Activated naive CD4-positive, alpha-beta T cell treated with anti-CD3 and anti-CD28 coated beads for 36 hours (primary cell): ENCODE results near the gene INPP5A. TPM values are rescaled to one million over a fixed set of nuclear protein-coding genes. Genes with fewer than 3 reads are reported as not detected.
"Not testable (repeated sequence)": the region's sequence is repeated elsewhere in the genome, so short reads cannot be mapped to it uniquely, and the experiment has no call there.

Experiments
- CTCF ChIA-PET: fragments of 350-600 bp; sonication (Branson Sonifier 250); formaldehyde crosslinking; loops from one replicate; lab custom pipeline; 2021; ENCODE audit warnings: antibody characterized with exemption; lab: Charles Lee
- DNase-seq: peaks from one replicate; pipeline ENCODE4 v3.0.0-alpha.2; 2020
- H3K27ac Mint-ChIP-seq: one replicate; pipeline ENCODE4 v1.8.0; 2021; ENCODE audit warnings: mild to moderate bottlenecking, mixed read lengths
- H3K27me3 Mint-ChIP-seq: one replicate; pipeline ENCODE4 v1.8.0; 2021; ENCODE audit warnings: low read depth, mixed read lengths
- H3K36me3 Mint-ChIP-seq: one replicate; pipeline ENCODE4 v1.8.0; 2021; ENCODE audit warnings: low read depth, mixed read lengths
- H3K4me1 Mint-ChIP-seq: one replicate; pipeline ENCODE4 v1.8.0; 2021; ENCODE audit warnings: low read depth, mixed read lengths
- H3K4me3 Mint-ChIP-seq: one replicate; pipeline ENCODE4 v1.8.0; 2021; ENCODE audit warnings: mild to moderate bottlenecking, moderate library complexity, mixed read lengths
- H3K9me3 Mint-ChIP-seq: one replicate; pipeline ENCODE4 v1.8.0; 2021; ENCODE audit warnings: mixed read lengths
- intact Hi-C: fragments of 100-400 bp; cut with micrococcal nuclease; formaldehyde crosslinking; loops from one replicate; pipeline ENCODE4 v1.15.1; 2023
- total RNA-seq, 2 experiments: library from RNA; stranded (reverse); gene quantifications; one replicate each; pipeline ENCODE4 v1.2.3, GENCODE V29; 2021

Gene INPP5A
- total RNA-seq, 2 experiments from 2014 or later = 17.3 to 19.5 TPM

- Mint-ChIP-seq H3K36me3 (peaks cover 1% of the 10 kb centered on the region), H3K4me3 (peak overlapping the region; percentile 72), H3K4me1 (peaks cover 40% of the 10 kb centered on the region), H3K9me3 (no peaks in the 10 kb centered on the region), H3K27ac (peak overlapping the region; percentile 69), H3K27me3 (no peaks in the 10 kb centered on the region)
- intact Hi-C loops = loop anchor here (1.0 to 2.0 kb wide), 3 partner anchors 11 to 93 kb away; partner anchors contain the start of gene INPP5A
- no peak for DNase-seq
- CTCF ChIA-PET = interaction anchor here (1.0 to 2.6 kb wide), 6 partner anchors 11 to 93 kb away, joined by 3 to 28 read pairs (median 4); no protein-coding TSS in a partner anchor
Measured at GRCh38 chr10:132551808-132552130, 14.2 kb downstream of the INPP5A start.

GRCh38 chr10:132552635-132553034 lies 15.0 kb downstream of the INPP5A start:
- DNase-seq, H3K4me3 Mint-ChIP-seq: not testable (repeated sequence)
- peaks cover 38% of the 10 kb centered on the region for H3K4me1 Mint-ChIP-seq

GRCh38 chr10:132553568-132553967 lies 16.0 kb downstream of the INPP5A start:
- H3K4me1 Mint-ChIP-seq = peaks cover 38% of the 10 kb centered on the region
- DNase-seq, intact Hi-C loops, H3K9me3 Mint-ChIP-seq, H3K27me3 Mint-ChIP-seq, H3K36me3 Mint-ChIP-seq, CTCF ChIA-PET, H3K4me3 Mint-ChIP-seq, H3K27ac Mint-ChIP-seq: not testable (repeated sequence)

More at GRCh38 chr10:132552635-132553034, 15.0 kb downstream of the INPP5A start:
- CTCF ChIA-PET, H3K27ac Mint-ChIP-seq, H3K9me3 Mint-ChIP-seq, intact Hi-C loops, H3K36me3 Mint-ChIP-seq, H3K27me3 Mint-ChIP-seq: not testable (repeated sequence)

- CTCF ChIA-PET = no interaction called here
- no peaks in the 10 kb centered on the region for H3K9me3 Mint-ChIP-seq
- H3K27ac Mint-ChIP-seq = no peak overlapping the region
- H3K36me3 Mint-ChIP-seq = peaks cover 1% of the 10 kb centered on the region
- intact Hi-C loops = loop anchor here (2.0 kb wide), 2 partner anchors 18 to 38 kb away; no protein-coding TSS in a partner anchor
- H3K4me1 Mint-ChIP-seq = peaks cover 41% of the 10 kb centered on the region
- DNase-seq = no peak
- H3K27me3 Mint-ChIP-seq = no peaks in the 10 kb centered on the region
- no peak overlapping the region for H3K4me3 Mint-ChIP-seq
Measured at GRCh38 chr10:132554053-132554990, 16.7 kb downstream of the INPP5A start.

GRCh38 chr10:132554991-132555647 lies 17.5 kb downstream of the INPP5A start:
- Mint-ChIP-seq H3K4me3 (no peak overlapping the region), H3K36me3 (peaks cover 1% of the 10 kb centered on the region), H3K9me3 (no peaks in the 10 kb centered on the region), H3K27ac (no peak overlapping the region), H3K27me3 (no peaks in the 10 kb centered on the region), H3K4me1 (peaks cover 48% of the 10 kb centered on the region)
- CTCF ChIA-PET = no interaction called here
- intact Hi-C loops = loop anchor here (2.0 kb wide), 2 partner anchors 18 to 38 kb away; no protein-coding TSS in a partner anchor
- peak; percentile 84 for DNase-seq

GRCh38 chr10:132555648-132556575 lies 18.3 kb downstream of the INPP5A start:
- DNase-seq = no peak
- H3K36me3 Mint-ChIP-seq = peaks cover 1% of the 10 kb centered on the region

GRCh38 chr10:132556994-132557441 lies 19.4 kb downstream of the INPP5A start:
- no peak for DNase-seq
- Mint-ChIP-seq H3K36me3 (peaks cover 1% of the 10 kb centered on the region), H3K9me3 (no peaks in the 10 kb centered on the region), H3K27me3 (no peaks in the 10 kb centered on the region), H3K27ac (no peak overlapping the region), H3K4me1 (peaks cover 45% of the 10 kb centered on the region), H3K4me3 (no peak overlapping the region)
- CTCF ChIA-PET = no interaction called here
- intact Hi-C loops = no loop called here

More at GRCh38 chr10:132555648-132556575, 18.3 kb downstream of the INPP5A start:
- Mint-ChIP-seq H3K27me3 (no peaks in the 10 kb centered on the region), H3K4me1 (peaks cover 45% of the 10 kb centered on the region), H3K9me3 (no peaks in the 10 kb centered on the region), H3K27ac (no peak overlapping the region), H3K4me3 (no peak overlapping the region)
- CTCF ChIA-PET = no interaction called here
- intact Hi-C loops = loop anchor here (2.0 kb wide), 2 partner anchors 17 to 37 kb away; no protein-coding TSS in a partner anchor

GRCh38 chr10:132557696-132558515 lies 20.3 kb downstream of the INPP5A start:
- CTCF ChIA-PET = no interaction called here
- peaks cover 46% of the 10 kb centered on the region for H3K4me1 Mint-ChIP-seq

GRCh38 chr10:132558516-132559413 lies 21.2 kb downstream of the INPP5A start:
- intact Hi-C loops = no loop called here
- CTCF ChIA-PET = no interaction called here
- peaks cover 52% of the 10 kb centered on the region for H3K4me1 Mint-ChIP-seq
- H3K27me3 Mint-ChIP-seq = no peaks in the 10 kb centered on the region
- no peaks in the 10 kb centered on the region for H3K9me3 Mint-ChIP-seq
- H3K36me3 Mint-ChIP-seq = peaks cover 1% of the 10 kb centered on the region
- no peak overlapping the region for H3K27ac Mint-ChIP-seq
- H3K4me3 Mint-ChIP-seq = no peak overlapping the region
- DNase-seq = no peak

More at GRCh38 chr10:132557696-132558515, 20.3 kb downstream of the INPP5A start:
- no peaks in the 10 kb centered on the region for H3K27me3 Mint-ChIP-seq
- peaks cover 1% of the 10 kb centered on the region for H3K36me3 Mint-ChIP-seq
- DNase-seq = no peak
- intact Hi-C loops = no loop called here
- H3K4me3 Mint-ChIP-seq = no peak overlapping the region
- no peak overlapping the region for H3K27ac Mint-ChIP-seq
- no peaks in the 10 kb centered on the region for H3K9me3 Mint-ChIP-seq

- Mint-ChIP-seq H3K4me1 (peaks cover 55% of the 10 kb centered on the region), H3K4me3 (no peak overlapping the region), H3K9me3 (no peaks in the 10 kb centered on the region), H3K27me3 (no peaks in the 10 kb centered on the region), H3K36me3 (peaks cover 1% of the 10 kb centered on the region), H3K27ac (no peak overlapping the region)
- intact Hi-C loops = no loop called here
- CTCF ChIA-PET = no interaction called here
- no peak for DNase-seq
Measured at GRCh38 chr10:132559538-132559937, 22.0 kb downstream of the INPP5A start.
